K562 (cell line): ENCODE results near the gene RFESD. TPM values are rescaled to one million over a fixed set of nuclear protein-coding genes. Genes with fewer than 3 reads are reported as not detected.

Source experiments
- E2F3 ChIP-seq: fragments of 250-450 bp; sonication (Bioruptor Pico); IDR thresholded peaks from 2 replicates; pipeline ENCODE4 v1.4.0; 2020; ENCODE audit warnings: mild to moderate bottlenecking
- FIP1L1 ChIP-seq: fragments of 200-400 bp; formaldehyde crosslinking; IDR thresholded peaks from 2 replicates; pipeline ENCODE4 v1.6.1; 2018; ENCODE audit warnings: mild to moderate bottlenecking, low read depth, low read length; ENCODE audit not compliant: poor library complexity, severe bottlenecking
- HBP1 ChIP-seq: fragments of 450-650 bp; formaldehyde crosslinking; IDR thresholded peaks from 2 replicates; pipeline ENCODE4 v1.4.0; 2022; ENCODE audit warnings: missing genetic modification characterization
- HNRNPLL ChIP-seq: fragments of 200-400 bp; formaldehyde crosslinking; IDR thresholded peaks from 2 replicates; pipeline ENCODE4 v1.6.1; 2017; ENCODE audit warnings: low read length, low read depth, mild to moderate bottlenecking; ENCODE audit not compliant: poor library complexity, severe bottlenecking
- KAT2B ChIP-seq: IDR thresholded peaks from one replicate; pipeline ENCODE4 v1.6.1; 2012; ENCODE audit warnings: low read depth, mild to moderate bottlenecking, control low read depth, inconsistent platforms, low read length, moderate library complexity
- KLF6 ChIP-seq: fragments of 250-450 bp; sonication (Bioruptor Pico); IDR thresholded peaks from 2 replicates; pipeline ENCODE4 v1.4.0; 2020; ENCODE audit warnings: mild to moderate bottlenecking, moderate library complexity, borderline replicate concordance
- POLR2B ChIP-seq: fragments of 450-650 bp; IDR thresholded peaks from 2 replicates; pipeline ENCODE4 v1.6.1; 2018; ENCODE audit warnings: low read depth; ENCODE audit not compliant: partially characterized antibody
- RAD21 ChIP-seq, 2 experiments: fragments of 250-450 bp in 1 of 2; fragments of 450-650 bp in 1 of 2; sonication (Bioruptor Pico) in 1 of 2; formaldehyde crosslinking in 1 of 2; IDR thresholded peaks in 1 of 2; conservative IDR thresholded peaks in 1 of 2; 2 replicates each; pipeline versions ENCODE4 v1.4.0 to v1.8.0; 2020 to 2022; ENCODE audit warnings: mild to moderate bottlenecking in 2 of 2, moderate library complexity in 1 of 2
- RBFOX2 ChIP-seq: fragments of 200-400 bp; formaldehyde crosslinking; IDR thresholded peaks from 2 replicates; pipeline ENCODE4 v1.6.1; 2017; ENCODE audit warnings: low read depth, mild to moderate bottlenecking, low read length, moderate library complexity
- SIRT6 ChIP-seq: IDR thresholded peaks from one replicate; pipeline ENCODE4 v1.6.1; 2012; ENCODE audit warnings: low read depth, mild to moderate bottlenecking, control low read depth, inconsistent platforms, low read length, moderate library complexity
- STAT5B ChIP-seq: fragments of 250-450 bp; sonication (Bioruptor Pico); IDR thresholded peaks from 2 replicates; pipeline ENCODE4 v1.8.0; 2021; ENCODE audit warnings: mild to moderate bottlenecking, inconsistent platforms
- TSHZ1 ChIP-seq: fragments of 250-450 bp; sonication (Bioruptor Pico); IDR thresholded peaks from 2 replicates; pipeline ENCODE4 v1.4.0; 2020; ENCODE audit warnings: mild to moderate bottlenecking, moderate library complexity
- ZNF146 ChIP-seq: IDR thresholded peaks from one replicate; pipeline ENCODE4 v1.6.1; 2018; ENCODE audit warnings: missing compliant biosample characterization; ENCODE audit not compliant: unreplicated experiment
- polyA plus RNA-seq, 8 experiments: library from polyadenylated mRNA; depleted of rRNA in 4 of 8; stranded (reverse) in 5 of 8; unstranded in 3 of 8; fragments of >200 nt; fragmentation: Nextera tagmentation in 2 of 8; fragmentation: Illumina TruSeq in 1 of 8; extraction: Ambion mirVana in 2 of 8; extraction: Trizol in 1 of 8; gene quantifications; 2 replicates each; pipeline versions ENCODE4 v1.2.1 to v1.2.3, GENCODE V29; 2011 to 2014; ENCODE audit warnings: inconsistent platforms in 1 of 8, missing spikeins in 1 of 8
- total RNA-seq, 7 experiments: library from RNA; depleted of rRNA in 6 of 7; stranded (reverse); fragments of >200 nt in 6 of 7; fragmentation: Illumina TruSeq in 2 of 7; extraction: Trizol in 2 of 7; gene quantifications; 2 replicates each; pipeline versions ENCODE4 v1.2.1 to v1.2.3, GENCODE V29; 2011 to 2021; ENCODE audit warnings: low replicate concordance in 1 of 7
- TF ChIP-seq, protein P1 (sequence below): fragments of 200-800 bp; sonication (Bioruptor generic); IDR thresholded peaks from 2 replicates; pipeline ENCODE4 v1.6.1; 2017; ENCODE audit warnings: missing genetic modification characterization, missing compliant biosample characterization
- TF ChIP-seq, protein P2 (sequence below): sonication (generic); formaldehyde crosslinking; IDR thresholded peaks from 2 replicates; pipeline ENCODE4 v1.8.1; 2023; ENCODE audit warnings: mild to moderate bottlenecking, missing genetic modification reagents

Gene RFESD
- total and polyA plus RNA-seq, 9 of the 15 experiments (the other 6 are each of a cell fraction or from before 2014, with no cell fraction given) = 62.3 to 600 (median 140) TPM

DNA sequence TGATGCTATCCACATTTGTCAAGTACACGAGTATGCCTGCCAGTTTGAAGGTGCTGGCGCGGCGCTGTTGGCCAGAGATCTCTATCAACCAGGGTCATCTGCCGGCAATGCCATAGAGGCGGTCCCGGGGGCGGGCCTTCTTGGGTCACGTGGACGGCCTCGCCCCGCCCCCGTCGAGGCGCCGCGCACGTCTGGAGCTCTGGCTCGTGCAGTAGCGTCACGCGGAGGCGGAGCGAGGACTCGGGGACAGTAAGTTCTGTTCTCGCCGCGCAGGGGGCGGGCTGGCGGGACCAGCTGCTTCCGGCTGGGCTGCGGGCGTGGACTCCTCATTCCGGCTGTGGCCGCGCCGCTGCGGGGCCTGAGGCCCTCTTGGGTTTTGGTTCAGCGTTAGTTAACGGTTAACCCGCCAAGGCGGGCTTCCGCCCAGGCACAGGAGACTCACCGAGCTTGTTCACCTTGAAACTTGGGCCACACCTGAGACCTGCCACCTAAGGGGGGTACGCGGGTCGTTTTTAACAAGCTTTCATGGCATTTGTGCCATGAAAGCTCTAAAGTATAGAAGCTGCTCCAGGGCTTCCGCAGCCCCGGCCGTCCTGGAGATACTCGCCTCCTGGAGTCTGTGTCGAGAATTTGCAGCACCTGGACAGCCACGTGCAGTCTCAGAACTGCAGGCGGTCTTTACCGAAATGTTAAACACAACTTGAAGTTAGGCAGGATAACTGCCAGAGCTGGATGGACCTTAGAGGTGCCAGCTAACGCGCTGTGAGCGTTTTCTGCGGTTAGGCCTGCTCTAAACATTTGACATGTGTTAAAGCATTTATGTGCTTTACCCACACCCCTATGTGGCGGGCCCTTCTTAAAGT is at the start of gene RFESD (continued):
- TF ChIP-seq HNRNPLL = peak; percentile 61
- peak; percentile 9; the same call in 1 of the 2 replicates for TF ChIP-seq KLF6 (CRISPR knock-in tag)
- no peak for TF ChIP-seq STAT5B (CRISPR knock-in tag)
- peak; percentile 74 for TF ChIP-seq FIP1L1
- TF ChIP-seq SIRT6 = no peak
- TF ChIP-seq RAD21 (CRISPR knock-in tag; conservative IDR thresholded peaks at IDR 0.05 in 1 of 2, IDR thresholded peaks at IDR 0.05 in 1 of 2) = no peak; a peak in 2 of 4 replicates
- TF ChIP-seq ZNF146 (CRISPR knock-in tag) = no peak
- peak; percentile 86 for TF ChIP-seq POLR2B
- no peak for TF ChIP-seq KAT2B
- no peak for TF ChIP-seq TSHZ1 (CRISPR knock-in tag)
- no peak for TF ChIP-seq HBP1
- peak; percentile 98 for TF ChIP-seq RBFOX2
- TF ChIP-seq, protein P1, sequence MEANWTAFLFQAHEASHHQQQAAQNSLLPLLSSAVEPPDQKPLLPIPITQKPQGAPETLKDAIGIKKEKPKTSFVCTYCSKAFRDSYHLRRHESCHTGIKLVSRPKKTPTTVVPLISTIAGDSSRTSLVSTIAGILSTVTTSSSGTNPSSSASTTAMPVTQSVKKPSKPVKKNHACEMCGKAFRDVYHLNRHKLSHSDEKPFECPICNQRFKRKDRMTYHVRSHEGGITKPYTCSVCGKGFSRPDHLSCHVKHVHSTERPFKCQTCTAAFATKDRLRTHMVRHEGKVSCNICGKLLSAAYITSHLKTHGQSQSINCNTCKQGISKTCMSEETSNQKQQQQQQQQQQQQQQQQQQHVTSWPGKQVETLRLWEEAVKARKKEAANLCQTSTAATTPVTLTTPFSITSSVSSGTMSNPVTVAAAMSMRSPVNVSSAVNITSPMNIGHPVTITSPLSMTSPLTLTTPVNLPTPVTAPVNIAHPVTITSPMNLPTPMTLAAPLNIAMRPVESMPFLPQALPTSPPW = peak; percentile 69
- TF ChIP-seq E2F3 (CRISPR knock-in tag) = no peak
- TF ChIP-seq, protein P2, sequence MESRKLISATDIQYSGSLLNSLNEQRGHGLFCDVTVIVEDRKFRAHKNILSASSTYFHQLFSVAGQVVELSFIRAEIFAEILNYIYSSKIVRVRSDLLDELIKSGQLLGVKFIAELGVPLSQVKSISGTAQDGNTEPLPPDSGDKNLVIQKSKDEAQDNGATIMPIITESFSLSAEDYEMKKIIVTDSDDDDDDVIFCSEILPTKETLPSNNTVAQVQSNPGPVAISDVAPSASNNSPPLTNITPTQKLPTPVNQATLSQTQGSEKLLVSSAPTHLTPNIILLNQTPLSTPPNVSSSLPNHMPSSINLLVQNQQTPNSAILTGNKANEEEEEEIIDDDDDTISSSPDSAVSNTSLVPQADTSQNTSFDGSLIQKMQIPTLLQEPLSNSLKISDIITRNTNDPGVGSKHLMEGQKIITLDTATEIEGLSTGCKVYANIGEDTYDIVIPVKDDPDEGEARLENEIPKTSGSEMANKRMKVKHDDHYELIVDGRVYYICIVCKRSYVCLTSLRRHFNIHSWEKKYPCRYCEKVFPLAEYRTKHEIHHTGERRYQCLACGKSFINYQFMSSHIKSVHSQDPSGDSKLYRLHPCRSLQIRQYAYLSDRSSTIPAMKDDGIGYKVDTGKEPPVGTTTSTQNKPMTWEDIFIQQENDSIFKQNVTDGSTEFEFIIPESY = no peak; the same call in 1 of the 2 replicates
